ENCODE measurements around the gene PCNX3. TPM values are rescaled to one million over a fixed set of nuclear protein-coding genes. Genes with fewer than 3 reads are reported as not detected.

Gene PCNX3
- total and polyA plus RNA-seq, 2 donors (not counting 3 experiments of a cell fraction or from before 2014, with no cell fraction given): 42.6 to 53.9 TPM

- Histone ChIP-seq H3K9me3 (replicated peaks; ENCODE audit: control insufficient read depth, insufficient read depth, low read length) (no peaks in the 10 kb centered on the region), H4K20me1 (replicated peaks; ENCODE audit: control insufficient read depth, extremely low read depth, insufficient read depth, low read length) (no peaks in the 10 kb centered on the region), H3K27me3 (ENCODE audit: control insufficient read depth in 2 of 2, insufficient read depth in 2 of 2, low read length in 2 of 2) (no peaks in the 10 kb centered on the region), H3K36me3 (ENCODE audit: control insufficient read depth in 2 of 2, extremely low read depth in 1 of 2, insufficient read depth in 2 of 2, low read length in 2 of 2) (peaks cover 0 to 34% of the 10 kb centered on the region in 2 experiments), H2AFZ (ENCODE audit: low read depth, low read length) (no peak overlapping the region), H3K27ac (ENCODE audit: insufficient read depth, low read depth, low read length) (peak overlapping the region; percentile 45), H3K9ac (replicated peaks; ENCODE audit: extremely low read depth, insufficient read depth, low read length) (peak overlapping the region; percentile 74), H3K4me1 (ENCODE audit: control insufficient read depth, extremely low read depth, insufficient read depth, low read length) (peaks cover 32% of the 10 kb centered on the region), H3K9me1 (replicated peaks; ENCODE audit: control insufficient read depth, extremely low read depth, insufficient read depth, low read length) (no peaks in the 10 kb centered on the region), H3K4me3 (replicated peaks in 1 of 3; ENCODE audit: insufficient read depth in 1 of 3, low read depth in 1 of 3, low read length in 3 of 3) (peak overlapping the region; percentile 64 to 90 (median 71)), H3K79me2 (ENCODE audit: control insufficient read depth, insufficient read depth, low read length) (peaks cover 48% of the 10 kb centered on the region), H3K4me2 (ENCODE audit: insufficient read depth, low read length) (peak overlapping the region; percentile 86)
- dilution Hi-C loops (cut with MboI; ENCODE audit: extremely low pct_ligation_motif_present, low sequenced_read_pairs) (no loop called here), intact Hi-C loops (cut with micrococcal nuclease) (loop anchor here (1.0 kb wide), 4 partner anchors 9 to 194 kb away; partner anchors contain the start of genes NEAT1 and SIPA1)
- POLR2A ChIA-PET: interaction anchor here (1.2 kb wide), 1 partner anchor 10 kb away, joined by 3 read pairs; no protein-coding TSS in a partner anchor
- DNase-seq (ENCODE audit: low read depth, low spot score): no peak
- TF ChIP-seq POLR2AphosphoS5 (IDR thresholded peaks at IDR 0.05; ENCODE audit: insufficient read depth, low read depth, low read length) (no peak), MAX (IDR thresholded peaks at IDR 0.05; ENCODE audit: insufficient read depth, insufficient read length) (no peak), FOS (IDR thresholded peaks at IDR 0.05; ENCODE audit: borderline replicate concordance, insufficient read depth, low read length) (no peak), MYC (IDR thresholded peaks at IDR 0.05; ENCODE audit: low read depth, low read length) (no peak), EZH2 (IDR thresholded peaks at IDR 0.05; ENCODE audit: borderline replicate concordance, low read depth, low read length, severe bottlenecking) (no peak), GATA2 (IDR thresholded peaks at IDR 0.05; ENCODE audit: insufficient read depth, insufficient read length, low read depth, low read length) (no peak), CTCF (IDR thresholded peaks at IDR 0.05; ENCODE audit: extremely low read depth in 1 of 2, insufficient read depth in 1 of 2, low read depth in 1 of 2, low read length in 2 of 2) (no peak), POLR2A (IDR thresholded peaks at IDR 0.05; ENCODE audit: low read depth, low read length) (no peak), JUN (IDR thresholded peaks at IDR 0.05; ENCODE audit: borderline replicate concordance, insufficient read depth, insufficient read length, low read depth) (no peak)
- no TSS peak for BruUV-seq (replicated peaks)
- CTCF ChIA-PET: interaction anchor here (1.2 to 6.2 kb wide), 8 partner anchors 9 to 75 kb away, joined by 3 to 54 read pairs (median 8); partner anchors contain the start of genes FAM89B, KCNK7, SIPA1 and ZNRD2
- FAIRE-seq: no peak
These were observed 486 bp downstream of the PCNX3 start for GRCh38 chr11:65615950-65616574.
